Ovary (tissue), 3 donors: Measurements from ENCODE around the gene FRYL.

Source experiments
- EP300 ChIP-seq: sonication (generic); formaldehyde crosslinking; IDR thresholded peaks from one replicate; pipeline ENCODE4 v1.6.1; 2017; ENCODE audit warnings: antibody characterized with exemption
- POLR2A ChIP-seq: fragments of 450-650 bp; IDR thresholded peaks from one replicate; pipeline ENCODE4 v1.6.1; 2017; ENCODE audit warnings: antibody characterized with exemption, mild to moderate bottlenecking, moderate library complexity
- TF ChIP-seq, protein P1 (sequence below), 3 donors: fragments of 450-650 bp in 2 of 3; fragments of 200-600 bp in 1 of 3; IDR thresholded peaks; one replicate each; pipeline versions ENCODE4 v1.5.1 to v1.8.0; 2016 to 2022; ENCODE audit warnings: antibody characterized with exemption in 3 of 3, mild to moderate bottlenecking in 1 of 3
- donor health status: DM: no; HTN: no; CAD: no.

DNA sequence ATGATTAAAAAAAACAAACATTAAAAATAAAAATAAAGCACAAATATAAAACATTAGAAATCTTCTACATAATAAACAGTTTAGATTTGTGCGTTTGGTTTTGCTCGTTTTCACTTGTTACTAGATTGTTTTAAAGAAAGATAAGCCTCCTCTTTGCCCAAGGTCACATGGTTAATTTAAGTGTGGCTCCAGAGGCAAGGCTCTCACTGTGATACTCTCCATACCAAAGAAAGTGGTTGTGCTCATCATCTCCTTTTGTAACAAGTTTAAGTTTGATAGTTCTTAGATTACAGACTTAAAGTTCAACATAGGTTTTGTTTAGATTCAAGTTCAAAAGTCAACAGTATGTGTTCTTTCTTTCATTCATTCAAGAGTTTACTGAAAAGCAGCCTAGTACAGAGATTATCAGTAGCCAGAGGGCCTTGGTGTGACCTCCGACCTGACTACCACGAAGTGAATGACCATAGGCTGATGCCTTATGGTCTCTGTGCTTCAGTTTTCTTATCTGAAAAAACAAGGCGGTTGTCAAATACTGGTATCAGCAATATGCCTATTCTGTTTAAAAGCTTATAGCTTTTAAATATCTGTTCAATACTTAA is 156.8 kb downstream of the FRYL start:
- TF ChIP-seq, protein P1, sequence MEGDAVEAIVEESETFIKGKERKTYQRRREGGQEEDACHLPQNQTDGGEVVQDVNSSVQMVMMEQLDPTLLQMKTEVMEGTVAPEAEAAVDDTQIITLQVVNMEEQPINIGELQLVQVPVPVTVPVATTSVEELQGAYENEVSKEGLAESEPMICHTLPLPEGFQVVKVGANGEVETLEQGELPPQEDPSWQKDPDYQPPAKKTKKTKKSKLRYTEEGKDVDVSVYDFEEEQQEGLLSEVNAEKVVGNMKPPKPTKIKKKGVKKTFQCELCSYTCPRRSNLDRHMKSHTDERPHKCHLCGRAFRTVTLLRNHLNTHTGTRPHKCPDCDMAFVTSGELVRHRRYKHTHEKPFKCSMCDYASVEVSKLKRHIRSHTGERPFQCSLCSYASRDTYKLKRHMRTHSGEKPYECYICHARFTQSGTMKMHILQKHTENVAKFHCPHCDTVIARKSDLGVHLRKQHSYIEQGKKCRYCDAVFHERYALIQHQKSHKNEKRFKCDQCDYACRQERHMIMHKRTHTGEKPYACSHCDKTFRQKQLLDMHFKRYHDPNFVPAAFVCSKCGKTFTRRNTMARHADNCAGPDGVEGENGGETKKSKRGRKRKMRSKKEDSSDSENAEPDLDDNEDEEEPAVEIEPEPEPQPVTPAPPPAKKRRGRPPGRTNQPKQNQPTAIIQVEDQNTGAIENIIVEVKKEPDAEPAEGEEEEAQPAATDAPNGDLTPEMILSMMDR (IDR thresholded peaks at IDR 0.05) = no peak
- TF ChIP-seq EP300 = no peak
- TF ChIP-seq POLR2A = no peak
